Articular chondrocyte of knee joint (primary cell): Measurements from ENCODE around the gene TMED3. TPM values are rescaled to one million over a fixed set of nuclear protein-coding genes. Genes with fewer than 3 reads are reported as not detected.

ENCODE experiments used
- total RNA-seq: library from RNA; depleted of rRNA; stranded (reverse); fragments of >200 nt; gene quantifications from 2 replicates; pipeline ENCODE4 v1.2.3, GENCODE V29; 2012

The TMED3 gene
- total RNA-seq, result 128 and 131 TPM in 2 replicates

GRCh38 chr15:79310985-79311900, at the start of gene TMED3:
Gene TMED3, plus strand, starts transcription at chr15:79311112. Its CDS starts 138 bp downstream, at chr15:79311250.

GRCh38 chr15:79282371-79283251, 28.3 kb upstream of the TMED3 start, which contains the start of gene ANKRD34C:
Gene ANKRD34C, plus strand, starts transcription at chr15:79282722. Its CDS starts 10,563 bp downstream, at chr15:79293285.

Other genes starting within 250 kb of the TMED3 start
- not detected in 2 replicates for gene RASGRF1, start 220.3 kb upstream of the TMED3 start, total RNA-seq
- not detected in 2 replicates for gene ANKRD34C, start 28.4 kb upstream of the TMED3 start, total RNA-seq
- 1.2 and 1.7 TPM in 2 replicates for gene MINAR1, start 121.2 kb downstream of the TMED3 start, total RNA-seq